B cell (primary cell): ENCODE data around the gene GRIA3. TPM values are rescaled to one million over a fixed set of nuclear protein-coding genes. Genes with fewer than 3 reads are reported as not detected.

Experiments used
- ATAC-seq: fragments of 200-7000 bp; cut with Tn5 transposase; one replicate; pipeline ENCODE4 v1.10.0; 2021; ENCODE audit warnings: low read depth, mild to moderate bottlenecking, moderate number of reproducible peaks, moderate library complexity
- CTCF ChIA-PET: fragments of 350-600 bp; sonication (Branson Sonifier 250); formaldehyde crosslinking; loops from one replicate; lab custom pipeline; 2021; ENCODE audit warnings: antibody characterized with exemption, inconsistent platforms; lab: Charles Lee
- POLR2A ChIA-PET: fragments of 350-600 bp; sonication (Branson Sonifier 250); formaldehyde crosslinking; loops from one replicate; lab custom pipeline; 2021; ENCODE audit warnings: antibody characterized with exemption; lab: Charles Lee
- DNase-seq: peaks from one replicate; pipeline ENCODE4 v3.0.0; 2013
- H2AFZ ChIP-seq: 2 replicates; pipeline ENCODE4 v1.6.1; 2012; ENCODE audit warnings: mild to moderate bottlenecking, low read depth, low read length; ENCODE audit not compliant: insufficient read depth, poor library complexity, severe bottlenecking
- H3K27ac ChIP-seq, 2 donors: 1 replicate in 1 of 2; 2 replicates in 1 of 2; pipeline ENCODE4 v1.5.1; 2012 to 2013; ENCODE audit warnings: low read length in 2 of 2, mild to moderate bottlenecking in 2 of 2, moderate library complexity in 1 of 2
- H3K27me3 ChIP-seq, 4 experiments: fragments of 200-600 bp in 1 of 4; sonication (generic) in 1 of 4; replicated peaks in 1 of 4; 1 replicate in 2 of 4; 2 replicates in 2 of 4; pipeline versions ENCODE4 v1.6.1 to v1.7.0; 2013 to 2016; ENCODE audit warnings: low read length in 3 of 4, mild to moderate bottlenecking in 2 of 4, mixed read lengths in 1 of 4, moderate library complexity in 1 of 4; ENCODE audit not compliant: insufficient read depth in 4 of 4, control insufficient read depth in 3 of 4; ENCODE audit errors: control extremely low read depth in 1 of 4
- H3K36me3 ChIP-seq, 2 experiments: replicated peaks in 1 of 2; 1 replicate in 1 of 2; 2 replicates in 1 of 2; pipeline versions ENCODE4 v1.6.1 to v1.7.1; 2013; ENCODE audit warnings: low read length in 1 of 2; ENCODE audit not compliant: insufficient read depth in 2 of 2, control insufficient read depth in 1 of 2; ENCODE audit errors: control extremely low read depth in 1 of 2, extremely low read depth in 1 of 2
- H3K4me1 ChIP-seq, 2 donors: fragments of 200-600 bp in 1 of 2; sonication (generic) in 1 of 2; 1 replicate in 1 of 2; 2 replicates in 1 of 2; pipeline versions ENCODE4 v1.5.1 to v1.6.1; 2013 to 2017; ENCODE audit warnings: low read length in 2 of 2; ENCODE audit not compliant: control insufficient read depth in 2 of 2, insufficient read depth in 2 of 2
- H3K4me2 ChIP-seq: replicated peaks from 2 replicates; pipeline ENCODE3; 2012; ENCODE audit warnings: mild to moderate bottlenecking, low read depth, low read length; ENCODE audit not compliant: poor library complexity, severe bottlenecking
- H3K4me3 ChIP-seq, 5 experiments: fragments of 200-600 bp in 1 of 5; sonication (generic) in 1 of 5; 1 replicate in 3 of 5; 2 replicates in 2 of 5; pipeline versions ENCODE4 v1.5.1 to v1.7.0; 2011 to 2016; ENCODE audit warnings: low read length in 4 of 5, mild to moderate bottlenecking in 4 of 5, low read depth in 2 of 5, control low read depth in 1 of 5, moderate library complexity in 1 of 5; ENCODE audit not compliant: insufficient read depth in 1 of 5; ENCODE audit errors: control extremely low read depth in 1 of 5, extremely low read depth in 1 of 5
- H3K79me2 ChIP-seq: fragments of 200-600 bp; sonication (generic); one replicate; pipeline ENCODE4 v1.6.0; 2016; ENCODE audit warnings: low read length; ENCODE audit not compliant: control insufficient read depth, insufficient read depth
- H3K9ac ChIP-seq: fragments of 200-600 bp; sonication (generic); 2 replicates; pipeline ENCODE4 v1.6.1; 2017; ENCODE audit warnings: mild to moderate bottlenecking, low read length, moderate library complexity
- H3K9me3 ChIP-seq, 3 donors: one replicate each; pipeline versions ENCODE4 v1.6.1 to v1.7.1; 2013; ENCODE audit warnings: low read length in 2 of 3; ENCODE audit not compliant: control insufficient read depth in 2 of 3, insufficient read depth in 1 of 3; ENCODE audit errors: control extremely low read depth in 1 of 3
- H4K20me1 ChIP-seq: 2 replicates; pipeline ENCODE4 v1.6.0; 2012; ENCODE audit warnings: mild to moderate bottlenecking, low read length; ENCODE audit not compliant: insufficient read depth, control insufficient read depth, poor library complexity, severe bottlenecking
- H3K27ac Mint-ChIP-seq: one replicate; pipeline ENCODE4 v1.8.0; 2021; ENCODE audit warnings: mixed read lengths
- H3K27me3 Mint-ChIP-seq: one replicate; pipeline ENCODE4 v1.8.0; 2021; ENCODE audit warnings: mixed read lengths
- H3K4me1 Mint-ChIP-seq: one replicate; pipeline ENCODE4 v1.8.0; 2021; ENCODE audit warnings: mixed read lengths
- H3K4me3 Mint-ChIP-seq: one replicate; pipeline ENCODE4 v1.8.0; 2021; ENCODE audit warnings: mixed read lengths
- H3K9me3 Mint-ChIP-seq: one replicate; pipeline ENCODE4 v1.8.0; 2022; ENCODE audit warnings: mixed read lengths; ENCODE audit not compliant: insufficient read depth
- EZH2 ChIP-seq: IDR thresholded peaks from 2 replicates; pipeline ENCODE4 v1.6.1; 2012; ENCODE audit warnings: borderline replicate concordance, low read depth, mild to moderate bottlenecking, moderate library complexity, low read length; ENCODE audit not compliant: insufficient read depth, poor library complexity, severe bottlenecking
- WGBS: methylation state at CpG from one replicate; pipeline ENCODE4 v1.1.5; 2013; ENCODE audit warnings: missing lambda C conversion rate; ENCODE audit not compliant: insufficient coverage; 5-methylcytosine and 5-hydroxymethylcytosine counted together
- intact Hi-C: fragments of 100-400 bp; cut with micrococcal nuclease; formaldehyde crosslinking; loops from one replicate; pipeline ENCODE4 v1.10.0; 2022
- polyA plus RNA-seq: library from polyadenylated mRNA; depleted of rRNA; stranded (reverse); fragments of >200 nt; gene quantifications from 2 replicates; pipeline ENCODE4 v1.2.3, GENCODE V29; 2012
- total RNA-seq, 2 donors: library from RNA; stranded (reverse); fragments of 120-200 nt in 1 of 2; gene quantifications; 1 replicate in 1 of 2; 2 replicates in 1 of 2; pipeline versions ENCODE4 v1.2.3 to v1.2.4, GENCODE V29; 2013 to 2022
- TF ChIP-seq, protein P1 (sequence below): fragments of 200-600 bp; IDR thresholded peaks from one replicate; pipeline ENCODE4 v1.8.0; 2022; ENCODE audit warnings: antibody characterized with exemption, mild to moderate bottlenecking

Gene GRIA3
- total and polyA plus RNA-seq, 2 donors (not counting 1 experiment from before 2014, with no cell fraction given): not detected

GRCh38 chrX:123277347-123277746 is 93.3 kb downstream of the GRIA3 start:
- no peak overlapping the region for H2AFZ ChIP-seq
- no CpG with 5 or more reads among the region's 4 CpGs for WGBS
- CTCF ChIA-PET: no interaction called here

DNA sequence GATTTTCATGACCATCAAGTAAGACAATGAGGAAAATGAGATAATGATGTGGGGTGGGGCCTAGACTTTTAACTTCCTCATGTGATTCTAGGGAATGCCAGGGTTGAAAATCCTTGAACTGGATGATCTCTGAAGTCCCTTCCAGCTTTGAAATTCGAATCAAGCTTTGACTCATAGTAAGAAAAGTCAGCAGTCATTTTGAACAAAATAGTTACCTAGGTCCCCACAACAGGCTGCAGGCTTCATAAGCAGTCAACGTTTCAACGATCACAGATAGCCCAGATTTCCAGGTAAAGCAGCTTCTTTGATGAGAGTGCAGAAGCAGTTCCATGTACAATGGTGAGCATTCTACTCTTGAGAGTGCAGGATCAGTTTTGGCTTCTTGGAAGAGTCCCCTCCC is 93.7 kb downstream of the GRIA3 start:
- Histone ChIP-seq H2AFZ (no peak overlapping the region), H4K20me1 (no peaks in the 10 kb centered on the region), H3K9ac (no peak overlapping the region), H3K4me1 (no peaks in the 10 kb centered on the region), H3K27me3 (no peaks in the 10 kb centered on the region), H3K79me2 (no peaks in the 10 kb centered on the region), H3K4me2 (no peak overlapping the region), H3K36me3 (no peaks in the 10 kb centered on the region), H3K4me3 (no peak overlapping the region), H3K27ac (no peak overlapping the region), H3K9me3 (no peaks in the 10 kb centered on the region)
- no CpG with 5 or more reads among the region's 3 CpGs for WGBS
- intact Hi-C loops: no loop called here
- H3K4me3 Mint-ChIP-seq: no peak overlapping the region
- no peak overlapping the region for H3K27ac Mint-ChIP-seq
- DNase-seq: no peak
- no peaks in the 10 kb centered on the region for H3K4me1 Mint-ChIP-seq
- TF ChIP-seq, protein P1, sequence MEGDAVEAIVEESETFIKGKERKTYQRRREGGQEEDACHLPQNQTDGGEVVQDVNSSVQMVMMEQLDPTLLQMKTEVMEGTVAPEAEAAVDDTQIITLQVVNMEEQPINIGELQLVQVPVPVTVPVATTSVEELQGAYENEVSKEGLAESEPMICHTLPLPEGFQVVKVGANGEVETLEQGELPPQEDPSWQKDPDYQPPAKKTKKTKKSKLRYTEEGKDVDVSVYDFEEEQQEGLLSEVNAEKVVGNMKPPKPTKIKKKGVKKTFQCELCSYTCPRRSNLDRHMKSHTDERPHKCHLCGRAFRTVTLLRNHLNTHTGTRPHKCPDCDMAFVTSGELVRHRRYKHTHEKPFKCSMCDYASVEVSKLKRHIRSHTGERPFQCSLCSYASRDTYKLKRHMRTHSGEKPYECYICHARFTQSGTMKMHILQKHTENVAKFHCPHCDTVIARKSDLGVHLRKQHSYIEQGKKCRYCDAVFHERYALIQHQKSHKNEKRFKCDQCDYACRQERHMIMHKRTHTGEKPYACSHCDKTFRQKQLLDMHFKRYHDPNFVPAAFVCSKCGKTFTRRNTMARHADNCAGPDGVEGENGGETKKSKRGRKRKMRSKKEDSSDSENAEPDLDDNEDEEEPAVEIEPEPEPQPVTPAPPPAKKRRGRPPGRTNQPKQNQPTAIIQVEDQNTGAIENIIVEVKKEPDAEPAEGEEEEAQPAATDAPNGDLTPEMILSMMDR: no peak
- TF ChIP-seq EZH2: no peak
- ChIA-PET POLR2A (no interaction called here), CTCF (no interaction called here)
- H3K27me3 Mint-ChIP-seq: no peaks in the 10 kb centered on the region
- ATAC-seq: no peak
- no peaks in the 10 kb centered on the region for H3K9me3 Mint-ChIP-seq

More at GRCh38 chrX:123277347-123277746, 93.3 kb downstream of the GRIA3 start:
- ATAC-seq: no peak
- Histone ChIP-seq H3K27ac (no peak overlapping the region), H3K79me2 (no peaks in the 10 kb centered on the region), H3K27me3 (no peaks in the 10 kb centered on the region), H3K4me3 (no peak overlapping the region), H3K4me2 (no peak overlapping the region), H3K36me3 (no peaks in the 10 kb centered on the region), H3K9ac (no peak overlapping the region), H3K4me1 (no peaks in the 10 kb centered on the region), H3K9me3 (no peaks in the 10 kb centered on the region), H4K20me1 (no peaks in the 10 kb centered on the region)
- H3K4me1 Mint-ChIP-seq: no peaks in the 10 kb centered on the region
- POLR2A ChIA-PET: no interaction called here
- DNase-seq: no peak
- no peak overlapping the region for H3K27ac Mint-ChIP-seq
- no peak overlapping the region for H3K4me3 Mint-ChIP-seq
- intact Hi-C loops: no loop called here
- H3K27me3 Mint-ChIP-seq: no peaks in the 10 kb centered on the region
- no peaks in the 10 kb centered on the region for H3K9me3 Mint-ChIP-seq
- TF ChIP-seq, protein P1: no peak
- TF ChIP-seq EZH2: no peak
